GM19238 (cell line): ENCODE data around the gene PPP2R2C.

Experiments used
- DNase-seq: peaks from one replicate; pipeline ENCODE4 v3.0.0; 2011; ENCODE audit warnings: low spot score; ENCODE audit not compliant: insufficient read length

The PPP2R2C gene

DNA sequence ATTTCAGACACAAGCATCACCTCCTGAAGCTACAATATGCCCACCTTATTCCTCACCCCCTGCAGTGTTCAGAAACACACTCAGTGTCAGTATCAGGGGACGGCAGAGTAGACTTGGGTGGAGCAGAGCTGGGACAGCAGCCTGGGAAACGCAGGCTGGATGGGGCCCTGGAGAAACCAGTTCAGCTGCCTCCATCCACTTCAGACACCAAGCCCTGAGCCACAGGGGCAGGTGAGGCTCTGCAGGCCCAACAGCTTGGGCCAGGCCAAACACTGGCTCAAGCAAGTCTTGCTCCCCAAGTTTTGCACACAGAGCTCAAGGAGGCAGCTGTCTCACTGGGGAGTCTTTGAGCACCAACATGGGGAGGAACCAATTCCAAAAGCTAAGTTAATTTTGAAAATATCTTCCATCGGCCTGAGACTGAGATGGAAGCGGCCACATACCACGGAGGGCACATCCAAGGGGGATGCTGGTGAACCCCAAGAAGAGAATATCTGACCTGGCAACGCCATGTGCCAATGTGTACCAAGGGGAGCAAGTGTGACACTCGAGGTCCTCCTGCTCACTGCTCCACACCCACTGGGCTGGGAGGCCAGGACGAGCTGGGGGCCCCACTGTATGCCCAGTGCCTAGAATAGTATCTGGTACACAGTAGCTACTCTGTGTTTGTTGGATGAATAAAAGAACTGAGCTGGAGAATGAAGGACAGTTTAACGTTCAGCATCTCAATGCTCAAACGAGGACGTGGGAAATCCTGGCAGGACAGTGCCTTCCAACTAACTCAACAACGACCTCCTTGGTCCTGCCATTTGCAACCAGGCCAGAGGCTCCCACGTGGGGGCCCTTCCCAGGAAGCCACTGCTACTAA lies 45.6 kb downstream of the PPP2R2C start:
- DNase-seq = no peak

DNA sequence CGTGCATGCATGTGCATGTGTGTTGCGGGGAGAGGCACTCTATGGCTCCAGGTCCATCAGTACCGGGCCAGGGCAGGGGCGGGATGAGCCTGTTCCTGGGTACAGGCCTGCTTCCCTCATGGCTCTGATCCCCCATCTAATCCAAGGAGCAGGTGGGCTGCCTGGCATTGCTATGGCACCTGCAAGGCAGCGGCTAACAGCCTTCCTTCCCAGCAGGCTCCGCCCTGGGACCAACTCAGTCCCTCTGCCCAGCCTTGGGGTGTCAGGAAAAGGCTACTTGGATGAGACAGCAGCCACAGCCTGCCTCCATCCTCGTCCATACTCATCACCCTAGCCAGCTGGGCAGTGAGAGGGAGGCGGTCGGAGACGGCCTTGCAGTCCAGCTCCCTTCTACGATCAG lies 46.5 kb downstream of the PPP2R2C start:
- DNase-seq = no peak

- no peak for DNase-seq
These were observed 47.1 kb downstream of the PPP2R2C start for GRCh38 chr4:6425336-6425735.

DNA sequence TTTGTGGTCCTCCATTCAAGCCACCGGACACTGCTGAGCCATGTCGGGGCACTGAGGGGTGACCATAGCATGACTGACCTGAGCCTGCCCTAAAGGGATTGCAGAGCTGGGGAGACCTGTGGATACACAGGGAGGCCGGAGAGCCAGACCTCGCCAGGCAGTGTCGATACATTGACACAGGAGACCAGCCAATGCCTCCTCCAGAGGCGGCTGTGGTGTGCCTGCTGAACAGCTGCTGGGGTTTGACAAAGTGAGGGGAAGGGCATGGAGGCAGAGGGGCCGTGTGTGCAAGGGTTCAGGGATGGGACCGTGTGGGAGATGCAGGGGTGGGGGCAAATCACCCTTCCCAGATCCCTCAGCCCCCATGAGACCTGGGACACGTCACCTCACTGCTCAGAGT lies 48.0 kb downstream of the PPP2R2C start:
- DNase-seq = no peak

DNA sequence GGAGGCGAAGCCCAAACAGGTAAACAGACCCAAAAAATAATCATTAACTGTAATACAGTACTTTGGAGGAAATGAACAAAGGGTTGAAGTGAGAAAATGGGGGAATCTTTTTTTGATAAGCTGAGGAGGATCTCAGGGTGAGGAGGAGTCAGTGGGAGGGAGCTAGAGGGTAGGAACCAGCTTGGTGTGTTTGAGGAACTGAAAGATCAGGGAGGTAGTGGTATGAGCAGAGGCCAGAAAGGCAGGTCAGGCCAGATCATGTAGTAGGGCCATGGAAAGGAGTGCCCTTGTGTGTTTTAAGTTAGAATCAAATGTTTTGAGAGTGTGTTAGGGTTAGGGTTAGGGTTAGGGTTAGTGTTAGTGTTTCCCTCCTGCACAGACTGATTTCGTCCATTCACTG lies 48.8 kb downstream of the PPP2R2C start:
- peak; percentile 49 for DNase-seq

GRCh38 chr4:6422866-6423265 lies 49.5 kb downstream of the PPP2R2C start:
- DNase-seq = no peak

DNA sequence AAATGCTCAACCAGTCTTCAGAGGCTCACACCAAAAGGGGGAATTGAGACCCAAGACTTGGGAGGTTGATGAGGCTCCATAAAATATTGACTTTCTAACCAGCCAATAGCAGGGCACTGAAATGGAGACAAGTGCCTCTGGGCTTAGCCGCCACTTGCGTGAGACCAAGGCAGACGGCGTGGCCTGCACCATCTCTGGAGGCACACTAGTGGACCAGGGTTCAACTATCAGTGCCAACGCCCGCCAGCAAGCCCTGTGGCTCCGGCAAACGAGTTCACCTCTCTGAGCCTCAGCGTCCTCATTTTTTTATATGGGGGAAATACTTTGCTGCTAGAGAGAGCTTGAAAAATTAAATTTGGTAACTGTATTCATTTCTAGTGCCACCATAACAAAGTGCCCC lies 50.3 kb downstream of the PPP2R2C start:
- DNase-seq = no peak

DNA sequence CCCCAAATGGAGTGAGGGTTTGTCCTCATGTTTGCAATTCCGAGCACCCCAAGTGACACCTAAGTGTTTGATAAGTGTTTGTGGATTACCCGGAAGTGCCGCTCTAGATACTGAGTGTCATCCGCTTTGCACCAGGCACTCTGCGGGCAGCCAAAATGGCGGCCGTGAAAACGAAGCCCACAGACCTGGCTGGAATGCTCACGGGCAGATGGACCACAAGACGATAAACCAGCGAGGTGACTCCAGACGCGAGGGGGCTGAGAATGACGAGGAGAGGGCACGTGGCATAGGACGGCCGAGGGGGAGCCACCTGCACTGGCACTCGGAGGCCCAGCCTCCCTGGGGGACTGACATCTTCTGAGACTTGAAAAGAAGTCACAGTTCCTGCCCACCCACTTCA lies 51.0 kb downstream of the PPP2R2C start:
- no peak for DNase-seq

DNA sequence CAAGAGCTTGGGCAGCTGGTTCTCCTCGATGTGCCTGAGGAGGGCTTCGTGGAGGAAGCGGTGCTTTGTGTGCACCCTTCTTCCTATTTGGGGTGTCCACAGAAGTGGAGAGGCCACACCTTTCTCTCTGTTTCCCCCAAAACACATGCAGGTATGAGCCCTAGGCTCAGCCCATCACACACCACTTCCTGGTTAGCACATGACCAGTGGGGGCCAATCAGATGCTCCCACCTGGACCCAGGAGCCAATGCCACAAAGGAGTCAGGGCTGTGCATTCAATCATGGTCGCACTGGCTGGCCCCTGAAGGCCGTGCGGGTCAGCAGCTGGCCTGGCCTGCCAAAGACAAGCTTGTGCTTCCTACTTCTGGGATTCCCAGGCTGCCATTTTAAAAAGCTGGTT lies 51.4 kb downstream of the PPP2R2C start:
- DNase-seq = no peak

DNA sequence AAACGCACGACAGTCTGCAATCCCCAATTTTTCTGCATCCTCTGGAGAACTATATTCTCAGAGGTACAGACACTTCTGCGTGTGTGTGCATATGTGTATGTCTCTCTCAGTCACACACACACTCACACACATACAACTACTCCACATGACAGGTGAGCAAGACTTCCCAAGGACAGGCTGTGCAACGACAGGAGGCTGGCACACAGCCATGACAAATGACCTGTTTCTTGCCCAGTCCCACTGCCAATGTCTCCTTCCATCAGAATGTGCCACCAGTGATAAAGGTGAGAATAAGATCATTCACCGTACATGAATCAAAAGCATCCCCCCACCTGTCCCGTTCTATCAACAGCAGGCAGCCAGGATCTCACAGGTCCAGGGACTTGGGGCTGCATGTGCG lies 52.4 kb downstream of the PPP2R2C start:
- no peak for DNase-seq

DNA sequence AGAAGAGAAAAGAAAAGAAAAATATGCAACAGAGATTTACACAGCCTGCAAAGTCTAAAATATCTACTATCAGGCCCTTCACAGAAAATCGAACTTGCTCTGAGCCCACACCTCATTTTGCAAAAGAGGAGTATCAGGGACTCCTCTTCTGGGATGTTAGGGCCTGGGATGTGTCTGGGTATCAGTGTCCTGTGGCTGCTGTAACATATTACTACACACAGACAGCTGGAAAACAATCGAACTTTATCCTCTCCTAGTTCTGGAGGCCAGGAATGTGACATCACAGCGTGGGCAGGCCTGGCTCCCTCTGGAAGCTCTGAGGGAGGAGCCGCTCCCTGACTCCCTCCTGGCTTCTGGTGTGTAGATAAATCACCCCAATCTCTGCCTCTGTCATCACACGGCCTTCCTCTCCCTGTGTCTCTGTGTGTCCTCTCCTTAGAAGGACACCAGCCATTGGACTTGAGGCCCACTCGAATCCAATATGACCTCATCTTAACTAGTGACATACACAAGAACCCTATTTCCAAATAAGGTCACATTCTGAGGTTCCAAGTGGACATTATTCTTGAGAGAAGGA lies 52.9 kb downstream of the PPP2R2C start:
- DNase-seq = no peak

- no peak for DNase-seq
These were observed 54.1 kb downstream of the PPP2R2C start for GRCh38 chr4:6418193-6418755.

- DNase-seq = no peak
These were observed 54.8 kb downstream of the PPP2R2C start for GRCh38 chr4:6417516-6418050.

DNA sequence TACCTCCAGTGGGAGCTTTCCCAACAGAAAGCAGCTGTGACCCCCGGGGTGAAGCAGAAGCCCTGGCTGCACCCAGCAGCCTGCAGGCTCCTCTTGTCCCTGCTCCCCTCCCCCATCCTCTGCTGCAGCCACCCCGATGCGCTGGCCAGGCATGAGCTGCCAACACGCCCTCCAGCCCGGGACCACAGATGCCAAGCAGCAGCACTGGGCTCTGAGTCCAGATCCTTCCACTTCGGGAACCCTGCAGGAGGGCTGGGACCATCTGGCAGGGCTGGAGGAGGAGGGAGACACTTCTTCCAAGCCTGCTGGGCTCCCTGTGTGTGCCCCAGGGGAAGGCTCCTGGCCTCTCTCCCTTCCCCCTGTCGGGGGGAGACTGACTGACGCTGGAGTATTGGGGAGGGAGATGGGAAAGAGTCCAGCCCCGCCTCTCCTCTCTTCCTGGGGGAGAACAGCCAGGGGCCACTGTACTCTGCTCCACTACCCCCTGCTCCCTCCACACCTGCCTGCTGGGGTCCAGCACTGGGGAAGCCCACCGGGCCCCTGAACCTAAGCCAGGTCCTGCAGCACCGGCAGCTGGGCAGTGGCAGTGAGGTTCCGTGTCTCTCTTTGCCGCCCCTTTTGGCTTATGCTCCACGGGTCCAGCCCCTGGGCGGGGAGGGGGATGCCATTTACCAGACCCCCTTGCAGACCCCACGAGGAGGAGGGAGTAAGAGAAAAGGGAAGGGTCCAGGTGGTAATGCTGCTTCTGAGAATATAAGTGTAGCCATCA lies 55.7 kb downstream of the PPP2R2C start:
- DNase-seq = no peak

DNA sequence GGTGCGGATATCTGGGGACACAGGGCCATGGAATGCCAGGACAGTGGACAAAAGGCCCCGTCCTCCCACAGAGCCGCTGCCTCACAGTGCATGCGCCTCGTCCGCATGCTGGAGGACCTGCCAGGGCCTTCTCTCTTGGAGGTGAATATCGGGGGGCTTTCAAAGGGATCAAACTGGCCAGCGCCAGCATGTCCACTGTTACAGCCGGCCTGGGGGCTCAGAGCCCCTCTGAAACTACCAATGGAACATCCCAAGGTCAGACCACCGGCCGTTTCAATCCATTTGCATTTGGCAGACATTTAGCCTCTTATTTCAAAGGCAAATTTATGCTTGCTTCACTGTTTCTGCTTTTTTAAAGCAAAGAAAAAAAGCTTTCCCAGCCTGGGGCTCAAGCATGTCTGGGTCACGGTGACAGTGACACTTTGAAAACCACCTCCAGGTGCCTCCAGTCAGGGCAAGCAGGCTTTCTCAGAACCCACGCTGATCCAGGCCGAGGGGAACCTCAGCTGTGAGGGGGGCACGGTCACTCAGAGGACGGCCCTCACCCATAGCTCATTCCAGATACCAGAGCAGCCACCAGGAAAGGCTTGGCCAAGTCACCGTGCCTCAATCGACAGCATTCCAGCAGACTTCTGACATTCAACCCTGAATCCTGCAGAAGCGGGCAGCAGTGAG lies 57.2 kb downstream of the PPP2R2C start:
- DNase-seq = no peak

DNA sequence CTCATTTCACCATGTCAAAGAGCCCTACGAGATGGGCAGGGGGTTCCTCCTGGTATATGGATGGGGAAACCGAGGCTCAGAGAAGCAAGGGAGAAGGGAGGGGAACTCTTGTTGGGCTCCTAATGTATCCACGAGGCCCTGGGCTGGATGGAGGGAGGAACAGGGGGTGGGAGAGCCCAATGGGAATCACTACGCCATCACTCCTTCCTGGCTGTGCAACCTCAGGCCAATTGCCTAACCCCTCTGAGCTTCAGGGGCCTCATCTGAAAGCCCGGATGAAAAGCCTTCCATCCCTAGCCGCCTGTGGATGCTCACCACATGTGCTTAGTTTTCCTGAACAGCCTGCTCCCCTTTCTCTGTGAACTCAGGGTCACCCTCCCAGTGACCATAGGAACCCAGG lies 57.8 kb downstream of the PPP2R2C start:
- no peak for DNase-seq

- no peak for DNase-seq
These were observed 61.8 kb downstream of the PPP2R2C start for GRCh38 chr4:6410664-6411063.

- no peak for DNase-seq
These were observed 62.3 kb downstream of the PPP2R2C start for GRCh38 chr4:6410068-6410467.

DNA sequence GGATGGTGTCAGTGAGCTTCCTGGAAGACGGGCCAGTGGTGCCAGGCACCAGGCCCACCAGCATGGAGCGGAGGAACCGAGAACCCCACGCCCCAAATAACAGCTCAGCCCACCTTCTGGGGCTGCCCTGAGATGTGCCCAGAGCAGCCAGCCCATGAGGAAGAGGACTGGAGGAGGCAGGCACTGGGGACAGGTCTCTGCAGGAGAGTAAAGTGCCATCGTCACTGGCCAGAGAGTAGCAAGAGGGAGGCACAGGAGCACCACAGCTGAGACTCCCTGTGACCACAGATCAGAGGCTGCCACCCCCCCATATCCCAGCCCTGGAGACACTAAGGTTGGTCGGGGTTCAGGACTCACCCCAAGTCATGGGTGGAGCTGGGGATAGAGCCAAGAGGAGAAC lies 63.0 kb downstream of the PPP2R2C start:
- DNase-seq = no peak

GRCh38 chr4:6408263-6408662 lies 64.2 kb downstream of the PPP2R2C start:
- no peak for DNase-seq

- no peak for DNase-seq
These were observed 67.1 kb downstream of the PPP2R2C start for GRCh38 chr4:6405397-6405706.
